T47D (cell line): ENCODE results near the gene AATK.

Source experiments
- DNase-seq, 2 experiments: peaks; one replicate each; pipeline versions ENCODE4 v3.0.0 to v3.0.0-alpha.2; 2011 to 2012; ENCODE audit warnings: low read depth in 1 of 2, low spot score in 1 of 2
- JUND ChIP-seq: IDR thresholded peaks from 2 replicates; pipeline ENCODE4 v1.6.1; 2012; ENCODE audit warnings: low read depth
- in situ Hi-C: cut with HindIII; loops from 2 replicates; pipeline ENCODE4 v1.10.0; 2016; ENCODE audit warnings: low sequenced_read_pairs, low pct_unique_long_range_greater_than_20kb

AATK gene

GRCh38 chr17:81193470-81194224 is 27.6 kb upstream of the AATK start:
- no peak for DNase-seq
- TF ChIP-seq JUND = no peak
- in situ Hi-C loops = no loop called here

- in situ Hi-C loops = no loop called here
- DNase-seq = no peak
- no peak for TF ChIP-seq JUND
These were observed 27.0 kb upstream of the AATK start for GRCh38 chr17:81193051-81193410.

GRCh38 chr17:81192386-81193050 is 26.5 kb upstream of the AATK start:
- no peak for DNase-seq
- no peak for TF ChIP-seq JUND
- in situ Hi-C loops = no loop called here

GRCh38 chr17:81191646-81192045 is 25.6 kb upstream of the AATK start:
- no peak for DNase-seq
- TF ChIP-seq JUND = no peak
- in situ Hi-C loops = no loop called here

GRCh38 chr17:81191116-81191515 is 25.1 kb upstream of the AATK start:
- in situ Hi-C loops = no loop called here
- TF ChIP-seq JUND = no peak
- no peak for DNase-seq

- DNase-seq = no peak
- in situ Hi-C loops = no loop called here
- no peak for TF ChIP-seq JUND
These were observed 24.6 kb upstream of the AATK start for GRCh38 chr17:81190591-81190990.

DNA sequence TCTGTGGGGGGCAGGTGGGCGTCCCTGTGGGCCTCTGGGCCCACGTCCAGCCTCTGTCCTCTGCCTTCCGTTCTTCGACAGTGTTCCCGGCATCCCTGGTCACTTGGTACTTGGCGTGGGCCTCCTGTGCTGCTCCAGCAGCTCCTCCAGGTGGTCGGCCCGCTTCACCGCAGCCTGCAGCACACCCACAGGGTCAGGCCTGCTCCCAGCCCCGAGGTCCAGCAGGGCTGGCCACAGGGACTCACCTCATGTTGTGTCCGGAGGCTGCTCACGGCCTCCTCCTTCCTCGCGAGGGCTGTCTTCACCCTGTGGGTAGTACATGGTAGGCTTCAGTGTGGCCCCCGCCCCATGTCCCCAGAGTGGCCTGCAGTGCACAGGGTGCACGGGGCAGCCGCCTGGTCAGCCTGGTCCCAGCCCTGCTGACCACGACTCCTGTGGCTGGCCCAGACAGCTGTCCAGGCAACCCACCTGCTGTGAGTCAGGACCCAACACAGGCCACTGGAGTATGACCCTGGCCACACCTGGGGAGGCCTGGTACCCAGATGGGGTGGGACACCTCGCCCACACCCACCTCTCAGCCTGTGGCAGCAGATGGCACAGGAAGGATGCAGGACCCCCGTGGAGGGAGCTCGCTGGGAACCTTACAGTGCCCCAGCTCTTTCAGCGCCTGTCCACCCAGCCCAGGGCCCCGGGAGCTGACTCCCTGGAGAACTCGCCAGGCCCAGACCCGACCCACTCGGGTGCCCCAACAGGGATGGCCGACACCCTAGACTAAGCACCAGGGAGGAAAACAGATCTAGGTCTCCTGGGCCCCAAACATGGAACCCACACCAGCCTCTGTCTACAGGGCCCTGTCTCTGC is 23.9 kb upstream of the AATK start:
- in situ Hi-C loops = no loop called here
- DNase-seq = peak; percentile 32 to 60
- no peak for TF ChIP-seq JUND

GRCh38 chr17:81189016-81189415 is 23.0 kb upstream of the AATK start:
- DNase-seq = no peak
- no peak for TF ChIP-seq JUND
- in situ Hi-C loops = no loop called here

GRCh38 chr17:81188491-81188840 is 22.4 kb upstream of the AATK start:
- DNase-seq = no peak
- in situ Hi-C loops = no loop called here
- no peak for TF ChIP-seq JUND

GRCh38 chr17:81187586-81188490 is 21.8 kb upstream of the AATK start:
- no peak for DNase-seq
- in situ Hi-C loops = no loop called here
- no peak for TF ChIP-seq JUND

- DNase-seq = no peak
- in situ Hi-C loops = no loop called here
- TF ChIP-seq JUND = no peak
These were observed 21.1 kb upstream of the AATK start for GRCh38 chr17:81187120-81187519.

DNA sequence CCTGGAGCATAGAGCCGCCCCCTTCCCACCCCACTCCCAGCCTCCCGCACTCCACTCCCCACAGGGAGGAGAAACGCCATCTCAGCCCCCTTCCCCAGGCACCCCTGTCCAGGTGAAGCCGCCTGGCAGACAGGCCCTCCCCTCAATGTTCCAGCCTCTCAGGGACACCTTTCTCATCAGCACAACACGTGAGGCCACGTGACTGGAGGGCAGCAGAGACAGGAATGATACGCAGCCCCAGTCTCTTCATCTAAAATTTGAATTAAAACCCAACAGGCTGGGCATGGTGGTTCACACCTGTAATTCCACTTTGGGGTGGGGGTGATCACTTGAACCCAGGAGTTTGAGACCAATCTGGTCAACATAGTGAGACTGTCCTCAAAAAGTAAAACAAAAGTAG is 20.2 kb upstream of the AATK start:
- in situ Hi-C loops = no loop called here
- TF ChIP-seq JUND = no peak

More for the DNA sequence above, 20.2 kb upstream of the AATK start:
- DNase-seq = no peak
